Cardiac fibroblast (primary cell): ENCODE results near the gene NFAT5.
"Not testable (repeated sequence)": the region's sequence is repeated elsewhere in the genome, so short reads cannot be mapped to it uniquely, and the experiment has no call there.

ENCODE experiments used
- DNase-seq, 2 donors: peaks; one replicate each; pipeline versions ENCODE4 v3.0.0 to v3.0.0-alpha.2; 2010; ENCODE audit warnings: low read depth in 2 of 2
- H3K4me3 ChIP-seq, 2 donors: replicated peaks in 1 of 2; 1 replicate in 1 of 2; 2 replicates in 1 of 2; pipeline ENCODE4 v1.5.1; 2011; ENCODE audit warnings: low read depth in 2 of 2, low read length in 2 of 2, mild to moderate bottlenecking in 2 of 2, moderate library complexity in 1 of 2
- CTCF ChIP-seq: IDR thresholded peaks from one replicate; pipeline ENCODE4 v1.5.1; 2011; ENCODE audit warnings: low read depth, mild to moderate bottlenecking, low read length, inconsistent platforms

The NFAT5 gene

GRCh38 chr16:69538808-69539207 is 27.0 kb upstream of the NFAT5 start:
- no peak overlapping the region for H3K4me3 ChIP-seq
- TF ChIP-seq CTCF, result no peak
- DNase-seq, result no peak

GRCh38 chr16:69542974-69543373 is 22.8 kb upstream of the NFAT5 start:
- TF ChIP-seq CTCF, result no peak
- DNase-seq, result peak; percentile 53 to 57

GRCh38 chr16:69544088-69544487 is 21.7 kb upstream of the NFAT5 start:
- no peak overlapping the region for H3K4me3 ChIP-seq
- no peak for TF ChIP-seq CTCF
- DNase-seq, result no peak

More at GRCh38 chr16:69542974-69543373, 22.8 kb upstream of the NFAT5 start:
- H3K4me3 ChIP-seq, result no peak overlapping the region

- not testable (repeated sequence) for DNase-seq, H3K4me3 ChIP-seq
Measured at GRCh38 chr16:69546663-69547062, 19.1 kb upstream of the NFAT5 start.

GRCh38 chr16:69553332-69553731 is 12.4 kb upstream of the NFAT5 start:
- no peak for TF ChIP-seq CTCF

GRCh38 chr16:69554495-69554894 is 11.3 kb upstream of the NFAT5 start:
- no peak overlapping the region for H3K4me3 ChIP-seq
- DNase-seq, result no peak
- no peak for TF ChIP-seq CTCF

More at GRCh38 chr16:69553332-69553731, 12.4 kb upstream of the NFAT5 start:
- no peak for DNase-seq
- no peak overlapping the region for H3K4me3 ChIP-seq

GRCh38 chr16:69555437-69555836 is 10.3 kb upstream of the NFAT5 start:
- TF ChIP-seq CTCF, result no peak
- no peak overlapping the region for H3K4me3 ChIP-seq
- no peak for DNase-seq
